Hypothalamus (tissue), 51 donors: ENCODE data around the gene FANCC.
A peak's percentile ranks its signal among the peaks of the same experiment; 100 is the strongest.

Source experiments
- DNase-seq, 51 donors: peaks; one replicate each; lab custom pipeline; 2025; lab: John Stamatoyannopoulos, UW

FANCC gene, protein sequence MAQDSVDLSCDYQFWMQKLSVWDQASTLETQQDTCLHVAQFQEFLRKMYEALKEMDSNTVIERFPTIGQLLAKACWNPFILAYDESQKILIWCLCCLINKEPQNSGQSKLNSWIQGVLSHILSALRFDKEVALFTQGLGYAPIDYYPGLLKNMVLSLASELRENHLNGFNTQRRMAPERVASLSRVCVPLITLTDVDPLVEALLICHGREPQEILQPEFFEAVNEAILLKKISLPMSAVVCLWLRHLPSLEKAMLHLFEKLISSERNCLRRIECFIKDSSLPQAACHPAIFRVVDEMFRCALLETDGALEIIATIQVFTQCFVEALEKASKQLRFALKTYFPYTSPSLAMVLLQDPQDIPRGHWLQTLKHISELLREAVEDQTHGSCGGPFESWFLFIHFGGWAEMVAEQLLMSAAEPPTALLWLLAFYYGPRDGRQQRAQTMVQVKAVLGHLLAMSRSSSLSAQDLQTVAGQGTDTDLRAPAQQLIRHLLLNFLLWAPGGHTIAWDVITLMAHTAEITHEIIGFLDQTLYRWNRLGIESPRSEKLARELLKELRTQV

GRCh38 chr9:95317119-95317892 lies at the start of gene FANCC:
Gene FANCC, minus strand, starts transcription at chr9:95317709. Its CDS starts 68,418 bp downstream, at chr9:95249291.
- DNase-seq = peak; percentile 42 to 95 (median 82)

- DNase-seq = no peak
Measured at GRCh38 chr9:95366731-95367325, 49.3 kb upstream of the FANCC start.

GRCh38 chr9:95365766-95366165 lies 48.3 kb upstream of the FANCC start:
- DNase-seq = no peak

DNA sequence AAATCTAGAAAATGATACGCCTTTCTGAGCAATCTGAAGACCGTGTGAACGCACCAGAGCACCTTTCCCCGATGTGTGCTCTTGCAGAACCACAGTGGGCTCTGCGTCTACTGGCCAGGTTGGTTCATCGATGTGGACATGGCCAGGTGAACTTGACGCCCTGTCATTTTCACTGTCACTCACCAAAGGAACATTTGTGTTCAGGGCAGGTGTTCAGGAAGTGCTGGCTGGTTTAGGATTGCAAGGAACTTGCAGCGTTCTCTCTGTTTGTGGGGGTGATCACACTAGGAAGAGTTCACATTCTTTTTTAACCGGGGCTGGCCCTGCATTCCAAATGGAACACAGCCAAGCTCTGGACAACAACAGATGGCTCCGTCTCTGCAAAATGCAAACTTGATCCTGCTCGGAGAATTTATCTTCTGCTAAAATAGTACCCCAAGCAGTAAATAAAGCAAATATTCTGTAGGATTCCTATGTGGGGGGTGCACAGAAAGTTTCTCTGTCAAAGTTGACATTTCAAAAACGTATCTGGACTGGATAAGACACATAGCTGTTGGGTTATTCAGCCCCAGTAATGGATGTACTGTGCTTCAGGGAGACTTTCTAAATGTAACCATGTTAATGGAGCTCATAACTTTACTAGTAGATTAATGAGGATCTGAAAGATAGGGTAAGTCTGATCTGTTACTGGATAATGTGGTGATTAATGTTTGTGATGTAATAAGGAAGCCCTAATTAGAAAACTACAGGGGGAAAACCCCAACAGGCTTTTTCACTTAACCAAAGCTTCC lies 45.7 kb upstream of the FANCC start:
- DNase-seq = no peak

GRCh38 chr9:95360866-95361265 lies 43.4 kb upstream of the FANCC start:
- no peak for DNase-seq

GRCh38 chr9:95357316-95357715 lies 39.8 kb upstream of the FANCC start:
- no peak for DNase-seq

- no peak for DNase-seq
Measured at GRCh38 chr9:95355500-95355899, 38.0 kb upstream of the FANCC start.

DNA sequence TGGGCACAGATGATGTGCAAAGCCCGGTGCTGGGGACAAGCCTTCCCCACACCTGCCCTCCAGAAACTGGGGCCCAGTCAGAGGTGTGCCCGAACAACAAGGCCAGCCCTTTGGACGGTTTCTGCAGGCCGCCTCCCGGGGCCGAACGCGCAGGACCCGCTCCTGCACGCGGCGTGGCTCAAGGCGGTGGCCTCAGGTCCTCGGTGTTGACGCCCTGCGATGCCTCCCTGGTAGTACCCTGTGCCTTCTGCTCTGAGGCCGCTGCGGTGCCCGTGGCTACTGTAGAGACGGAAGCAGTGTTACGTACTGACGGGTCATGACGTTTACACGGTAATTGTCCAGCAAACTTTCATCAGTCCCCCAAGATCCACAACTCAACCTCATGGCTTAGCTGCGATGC lies 33.5 kb upstream of the FANCC start:
- DNase-seq = no peak

DNA sequence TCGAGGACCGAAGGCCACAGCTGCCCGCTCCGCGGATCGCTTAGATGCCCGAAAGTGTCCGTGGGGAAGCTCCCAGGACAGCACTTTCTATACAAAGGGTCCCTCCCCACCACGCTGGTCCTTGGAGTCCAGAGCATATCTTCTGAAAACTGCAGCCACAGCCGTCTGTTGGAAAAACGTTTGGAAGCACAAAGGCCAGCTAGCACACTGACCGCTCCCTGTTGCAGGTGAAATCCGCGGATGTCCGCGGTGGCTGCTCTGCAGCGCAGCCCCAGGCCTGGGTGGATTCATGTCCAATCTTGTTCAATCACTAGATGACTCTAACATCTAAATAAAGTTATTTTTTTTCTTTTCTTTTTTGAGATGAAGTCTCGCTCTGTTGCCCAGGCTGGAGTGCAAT lies 32.8 kb upstream of the FANCC start:
- no peak for DNase-seq

- DNase-seq = no peak
Measured at GRCh38 chr9:95349091-95350038, 31.9 kb upstream of the FANCC start.

- DNase-seq = no peak
Measured at GRCh38 chr9:95346021-95346420, 28.5 kb upstream of the FANCC start.

- DNase-seq = no peak
Measured at GRCh38 chr9:95344735-95345325, 27.3 kb upstream of the FANCC start.

- no peak for DNase-seq
Measured at GRCh38 chr9:95343725-95344287, 26.3 kb upstream of the FANCC start.

DNA sequence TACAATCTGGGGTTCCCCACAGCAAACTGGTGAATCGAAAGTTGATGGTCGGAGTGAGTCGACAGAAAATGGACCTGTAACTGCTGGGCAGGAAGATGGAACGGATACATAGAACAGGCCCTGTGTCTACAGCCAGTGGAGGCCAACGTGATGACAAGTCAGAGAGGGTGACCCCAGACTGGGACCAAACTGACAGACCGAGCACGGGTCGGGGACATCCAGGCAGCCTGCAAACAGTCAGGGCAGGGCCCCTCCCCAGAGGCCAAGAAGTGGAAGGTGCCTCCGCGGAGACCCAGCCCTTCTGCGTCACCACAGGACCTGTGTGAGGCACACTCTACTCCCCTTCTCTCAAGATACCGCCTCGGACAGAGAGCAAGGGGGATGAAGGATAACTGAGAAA lies 25.1 kb upstream of the FANCC start:
- no peak for DNase-seq

DNA sequence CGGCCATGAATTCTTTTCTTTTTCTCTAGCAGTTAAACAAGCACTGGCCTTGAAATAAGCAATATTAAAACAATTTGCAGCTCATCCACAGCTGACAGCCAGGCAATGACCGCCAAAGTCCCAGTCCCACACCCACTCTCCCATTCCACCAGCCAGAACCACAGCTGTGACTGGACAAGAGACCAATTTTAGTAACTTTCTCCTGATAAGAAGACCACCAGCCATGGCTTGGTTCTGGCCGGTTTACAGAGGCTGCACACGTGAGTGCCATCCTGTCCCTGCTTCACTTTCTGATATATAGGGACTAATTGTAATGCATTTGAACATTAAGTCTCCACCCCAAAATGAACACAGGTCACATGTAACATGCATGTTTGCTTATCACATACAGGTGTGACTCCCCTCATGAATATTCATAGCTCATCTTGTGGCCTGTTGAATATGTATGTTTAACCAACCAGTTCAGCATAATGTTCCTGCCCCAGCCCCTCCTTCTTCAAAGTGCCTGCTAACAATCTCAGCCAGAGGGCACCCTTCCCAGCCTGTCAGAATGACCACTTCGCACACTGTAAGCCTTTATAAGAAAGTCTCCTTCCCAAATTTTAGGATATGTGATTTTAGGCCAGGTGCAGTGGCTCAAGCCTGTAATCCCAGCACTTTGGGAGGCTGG lies 23.9 kb upstream of the FANCC start:
- peak in 4 of 51 donors; percentile 0 to 12 (median 2) for DNase-seq

DNA sequence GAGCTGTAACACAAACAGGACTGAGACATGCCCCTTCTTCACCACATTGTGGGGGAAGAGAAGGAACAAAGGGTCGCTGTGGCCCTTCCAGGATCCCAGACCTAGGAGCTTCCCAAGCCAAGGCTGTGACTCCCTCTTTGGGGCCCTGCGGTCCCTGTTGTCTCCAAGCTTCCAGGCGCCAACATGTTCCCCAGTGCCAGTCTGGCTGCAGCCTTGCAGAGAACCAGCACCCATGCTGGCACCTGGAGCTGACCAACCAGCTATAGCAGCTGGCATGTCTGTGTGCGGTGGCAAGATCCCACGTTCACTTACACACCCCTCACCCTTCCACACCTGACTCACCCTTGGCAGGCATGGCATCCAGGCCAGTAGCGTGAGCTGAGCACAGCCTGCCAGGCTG lies 20.7 kb upstream of the FANCC start:
- no peak for DNase-seq

GRCh38 chr9:95336281-95336680 lies 18.8 kb upstream of the FANCC start:
- DNase-seq = no peak

GRCh38 chr9:95333426-95333825 lies 15.9 kb upstream of the FANCC start:
- DNase-seq = no peak
